HG03558 (cell line): ENCODE results near the gene ERG.

Experiments
- ATAC-seq: cut with Tn5 transposase; IDR thresholded peaks from one replicate; pipeline ENCODE4 v1.9.1; 2021; ENCODE audit warnings: moderate number of reproducible peaks; ENCODE audit not compliant: unreplicated experiment; ENCODE audit errors: extremely low read depth

Gene ERG

GRCh38 chr21:38401191-38401926 lies 96.9 kb downstream of the ERG start:
- ATAC-seq, result no peak

GRCh38 chr21:38400195-38400919 lies 97.9 kb downstream of the ERG start:
- ATAC-seq, result no peak

GRCh38 chr21:38399103-38399502 lies 99.2 kb downstream of the ERG start:
- ATAC-seq, result no peak

GRCh38 chr21:38396325-38396724 lies 102.0 kb downstream of the ERG start:
- ATAC-seq, result no peak

GRCh38 chr21:38395581-38395980 lies 102.7 kb downstream of the ERG start:
- ATAC-seq, result no peak

- no peak for ATAC-seq
Observed at GRCh38 chr21:38392661-38393060, 105.6 kb downstream of the ERG start.

GRCh38 chr21:38389896-38390295 lies 108.4 kb downstream of the ERG start:
- ATAC-seq, result no peak

GRCh38 chr21:38389354-38389676 lies 109.0 kb downstream of the ERG start:
- ATAC-seq, result no peak

GRCh38 chr21:38388647-38389353 lies 109.5 kb downstream of the ERG start:
- ATAC-seq, result no peak

- ATAC-seq, result no peak
Observed at GRCh38 chr21:38388203-38388602, 110.1 kb downstream of the ERG start.

- ATAC-seq, result no peak
Observed at GRCh38 chr21:38386967-38387366, 111.3 kb downstream of the ERG start.

- no peak for ATAC-seq
Observed at GRCh38 chr21:38385427-38386175, 112.7 kb downstream of the ERG start.

- no peak for ATAC-seq
Observed at GRCh38 chr21:38384675-38385426, 113.4 kb downstream of the ERG start.

GRCh38 chr21:38384238-38384560 lies 114.1 kb downstream of the ERG start:
- no peak for ATAC-seq

GRCh38 chr21:38383411-38384237 lies 114.7 kb downstream of the ERG start:
- no peak for ATAC-seq

GRCh38 chr21:38380481-38381137 lies 117.7 kb downstream of the ERG start:
- ATAC-seq, result no peak

- ATAC-seq, result no peak
Observed at GRCh38 chr21:38379147-38379546, 119.1 kb downstream of the ERG start.

- no peak for ATAC-seq
Observed at GRCh38 chr21:38377165-38378088, 120.8 kb downstream of the ERG start.
